Measurements from ENCODE around the gene AFG1L.

Gene AFG1L

DNA sequence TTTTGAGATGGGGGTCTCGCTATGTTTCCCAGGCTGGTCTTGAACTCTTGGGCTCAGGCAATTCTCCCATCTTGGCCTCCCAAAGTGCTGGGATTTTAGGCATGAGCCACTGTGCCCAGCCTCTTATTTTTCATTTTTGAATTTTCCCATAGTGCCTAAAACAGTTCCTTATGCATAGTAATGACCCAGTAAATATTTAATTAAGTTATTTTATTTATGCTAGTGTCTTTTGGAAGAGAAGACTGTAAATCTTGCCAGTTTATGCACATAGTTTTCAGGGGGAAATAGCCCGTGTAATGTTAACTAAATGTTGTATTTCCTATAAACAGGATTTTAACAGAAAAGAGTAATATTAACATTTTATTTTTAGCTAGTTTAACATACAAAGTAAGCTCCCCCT lies 60.3 kb downstream of the AFG1L start:
- H3K9ac ChIP-seq (ENCODE audit: low read depth, low read length): no peak overlapping the region
- H3K4me1 ChIP-seq (ENCODE audit: control insufficient read depth, insufficient read depth, low read length): peaks cover 3% of the 10 kb centered on the region
- H3K9me3 ChIP-seq (replicated peaks; ENCODE audit: low read length): no peaks in the 10 kb centered on the region
- H3K27me3 ChIP-seq (ENCODE audit: control insufficient read depth, insufficient read depth, low read length): no peaks in the 10 kb centered on the region
- no peak overlapping the region for H3K4me2 ChIP-seq (ENCODE audit: low read length)
- H3K36me3 ChIP-seq (ENCODE audit: insufficient read depth, low read length): no peaks in the 10 kb centered on the region
- H3K4me3 ChIP-seq (ENCODE audit: low read length): no peak overlapping the region

DNA sequence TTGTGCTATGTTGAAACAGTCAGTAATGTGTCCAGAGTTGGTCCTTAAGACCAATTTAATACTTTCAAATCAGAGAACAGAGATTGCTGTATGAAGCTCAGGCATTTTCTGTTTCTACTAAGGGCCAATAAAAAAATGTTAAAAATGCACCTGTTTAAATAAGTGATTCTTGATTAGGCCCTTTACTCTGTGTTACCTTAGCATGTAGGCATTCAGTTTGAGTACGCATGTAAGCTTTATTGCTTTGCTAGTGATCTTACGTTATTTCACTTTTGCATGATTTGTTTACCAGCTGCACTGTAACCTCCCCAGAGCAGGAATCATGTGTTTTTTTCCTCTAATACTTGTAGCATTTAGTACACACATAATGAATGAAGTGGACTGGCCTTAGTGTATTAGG lies 61.0 kb downstream of the AFG1L start:
- no peaks in the 10 kb centered on the region for H3K27me3 ChIP-seq (ENCODE audit: control insufficient read depth, insufficient read depth, low read length)
- H3K4me2 ChIP-seq (ENCODE audit: low read length): no peak overlapping the region
- no peak overlapping the region for H3K9ac ChIP-seq (ENCODE audit: low read depth, low read length)
- H3K4me1 ChIP-seq (ENCODE audit: control insufficient read depth, insufficient read depth, low read length): peaks cover 3% of the 10 kb centered on the region
- H3K36me3 ChIP-seq (ENCODE audit: insufficient read depth, low read length): no peaks in the 10 kb centered on the region
- H3K9me3 ChIP-seq (replicated peaks; ENCODE audit: low read length): no peaks in the 10 kb centered on the region
- no peak overlapping the region for H3K4me3 ChIP-seq (ENCODE audit: low read length)

DNA sequence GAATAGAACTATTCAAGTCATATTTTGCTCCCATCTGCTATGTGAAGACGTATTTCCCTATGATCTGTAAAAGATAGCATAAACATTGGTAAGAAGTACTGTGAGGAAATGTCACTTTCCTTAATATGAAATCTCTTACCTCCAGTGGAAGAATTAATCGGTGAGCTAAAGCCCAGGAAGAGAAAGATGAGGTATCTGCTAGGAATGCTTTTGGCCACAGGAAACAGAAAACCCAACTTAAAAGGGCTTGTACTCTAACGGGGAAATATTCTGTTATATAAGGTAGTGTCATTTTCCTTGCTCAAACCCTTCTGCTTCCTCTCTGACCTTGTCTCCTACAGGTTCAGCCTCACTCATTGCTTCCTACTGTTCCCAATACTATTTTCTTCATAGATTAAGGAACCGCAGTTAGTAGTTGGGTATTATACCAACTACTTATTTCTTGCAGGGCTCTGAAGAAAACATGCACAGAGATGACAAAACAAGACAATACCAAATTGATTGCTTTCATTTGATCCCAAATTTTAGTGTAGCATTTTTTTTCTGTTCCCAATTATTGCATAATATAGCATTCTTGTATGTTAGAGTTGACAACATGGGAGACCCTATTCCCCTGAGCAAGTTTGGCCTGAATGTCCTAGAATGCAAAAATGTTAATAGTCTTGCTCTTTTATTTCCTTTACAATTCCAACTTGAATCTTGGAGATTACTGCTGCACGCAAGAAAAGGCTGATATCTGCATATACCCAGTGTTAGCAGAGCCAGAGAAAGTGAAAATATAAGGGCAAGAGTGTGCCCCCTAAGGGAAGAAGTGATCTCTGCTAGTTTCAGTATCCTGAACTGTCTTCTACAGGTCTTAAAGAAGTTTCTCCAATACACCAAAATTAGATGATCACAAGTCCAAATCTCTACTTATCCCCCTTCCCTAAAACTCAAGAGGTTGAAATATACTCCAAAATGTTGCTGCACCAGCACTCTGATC lies 65.3 kb downstream of the AFG1L start:
- Histone ChIP-seq H3K36me3 (ENCODE audit: insufficient read depth, low read length) (no peaks in the 10 kb centered on the region), H3K4me2 (ENCODE audit: low read length) (no peak overlapping the region), H3K4me3 (ENCODE audit: low read length) (no peak overlapping the region), H3K27me3 (ENCODE audit: control insufficient read depth, insufficient read depth, low read length) (no peaks in the 10 kb centered on the region), H3K9me3 (replicated peaks; ENCODE audit: low read length) (no peaks in the 10 kb centered on the region), H3K9ac (ENCODE audit: low read depth, low read length) (no peak overlapping the region), H3K4me1 (ENCODE audit: control insufficient read depth, insufficient read depth, low read length) (no peaks in the 10 kb centered on the region)

DNA sequence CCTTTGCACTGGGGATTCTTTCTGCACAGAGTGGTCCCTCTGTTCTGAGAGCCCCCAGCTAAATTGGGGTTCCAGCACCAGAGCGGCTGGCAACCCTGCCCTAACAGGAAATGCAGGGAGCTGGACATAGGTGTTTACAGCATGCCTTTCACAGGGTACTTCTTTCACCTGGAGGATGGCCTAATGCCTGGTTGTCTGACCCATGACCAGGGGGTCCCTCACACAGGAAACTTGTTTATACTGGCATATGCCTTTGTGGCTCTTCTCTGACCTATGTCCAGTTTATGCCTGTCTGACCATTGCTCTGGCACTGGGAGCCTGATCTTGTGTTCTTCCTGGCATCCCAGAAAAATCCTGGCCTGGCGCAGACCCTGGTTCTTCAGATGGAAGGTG lies 66.1 kb downstream of the AFG1L start:
- Histone ChIP-seq H3K4me2 (ENCODE audit: low read length) (no peak overlapping the region), H3K9me3 (replicated peaks; ENCODE audit: low read length) (no peaks in the 10 kb centered on the region), H3K4me1 (ENCODE audit: control insufficient read depth, insufficient read depth, low read length) (no peaks in the 10 kb centered on the region), H3K4me3 (ENCODE audit: low read length) (no peak overlapping the region), H3K36me3 (ENCODE audit: insufficient read depth, low read length) (no peaks in the 10 kb centered on the region), H3K9ac (ENCODE audit: low read depth, low read length) (no peak overlapping the region), H3K27me3 (ENCODE audit: control insufficient read depth, insufficient read depth, low read length) (no peaks in the 10 kb centered on the region)

DNA sequence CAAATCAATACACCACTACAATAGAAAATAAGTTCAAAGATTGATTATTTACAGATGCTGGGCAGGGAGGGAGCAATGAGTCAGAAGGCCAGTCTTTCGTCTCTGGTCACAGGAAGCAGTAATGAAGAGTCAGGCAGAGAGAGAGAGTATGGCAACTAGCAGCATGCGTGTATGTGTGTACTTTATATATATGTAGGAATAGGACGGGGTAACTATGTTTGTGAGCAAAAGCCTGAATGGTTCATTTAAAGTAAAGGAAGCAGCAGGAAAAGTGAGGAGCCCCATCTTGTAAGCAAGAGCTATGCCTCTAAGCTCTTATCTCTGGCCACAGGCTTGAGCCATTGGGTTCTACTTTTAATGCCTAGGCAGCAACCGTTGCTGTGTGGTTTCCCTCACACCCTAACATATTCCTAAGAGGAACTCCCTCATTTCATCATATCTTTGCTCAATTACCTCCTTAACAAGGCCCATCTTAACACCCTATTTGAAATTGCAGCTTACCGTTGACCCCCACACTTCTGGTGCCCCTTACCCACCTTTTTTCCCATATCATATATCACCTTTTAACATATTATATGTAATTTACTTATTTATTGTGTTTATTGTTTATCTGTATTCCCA lies 66.6 kb downstream of the AFG1L start:
- Histone ChIP-seq H3K9ac (ENCODE audit: low read depth, low read length) (no peak overlapping the region), H3K36me3 (ENCODE audit: insufficient read depth, low read length) (no peaks in the 10 kb centered on the region), H3K4me2 (ENCODE audit: low read length) (no peak overlapping the region), H3K27me3 (ENCODE audit: control insufficient read depth, insufficient read depth, low read length) (no peaks in the 10 kb centered on the region), H3K9me3 (replicated peaks; ENCODE audit: low read length) (no peaks in the 10 kb centered on the region), H3K4me1 (ENCODE audit: control insufficient read depth, insufficient read depth, low read length) (no peaks in the 10 kb centered on the region), H3K4me3 (ENCODE audit: low read length) (no peak overlapping the region)

DNA sequence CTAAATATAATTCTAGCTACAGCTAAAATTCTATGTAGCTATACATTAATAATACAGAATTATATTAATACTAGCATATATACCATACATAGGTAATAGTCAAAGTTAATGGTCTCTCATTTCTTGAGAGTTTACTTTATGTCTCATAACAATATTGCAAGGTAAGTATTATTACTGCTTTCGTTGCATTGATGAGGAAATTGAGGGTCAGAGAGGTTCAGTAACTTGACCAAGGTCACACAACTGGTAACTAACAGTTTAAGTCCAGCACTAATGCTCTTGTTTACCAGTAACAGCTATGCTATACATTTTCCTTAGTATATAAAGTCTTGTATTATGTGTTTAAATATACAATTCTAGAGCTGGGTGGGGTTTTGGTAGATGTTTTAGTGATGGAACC lies 67.6 kb downstream of the AFG1L start:
- Histone ChIP-seq H3K27me3 (ENCODE audit: control insufficient read depth, insufficient read depth, low read length) (no peaks in the 10 kb centered on the region), H3K4me2 (ENCODE audit: low read length) (no peak overlapping the region), H3K9me3 (replicated peaks; ENCODE audit: low read length) (no peaks in the 10 kb centered on the region), H3K4me3 (ENCODE audit: low read length) (no peak overlapping the region), H3K4me1 (ENCODE audit: control insufficient read depth, insufficient read depth, low read length) (no peaks in the 10 kb centered on the region), H3K36me3 (ENCODE audit: insufficient read depth, low read length) (no peaks in the 10 kb centered on the region), H3K9ac (ENCODE audit: low read depth, low read length) (no peak overlapping the region)

DNA sequence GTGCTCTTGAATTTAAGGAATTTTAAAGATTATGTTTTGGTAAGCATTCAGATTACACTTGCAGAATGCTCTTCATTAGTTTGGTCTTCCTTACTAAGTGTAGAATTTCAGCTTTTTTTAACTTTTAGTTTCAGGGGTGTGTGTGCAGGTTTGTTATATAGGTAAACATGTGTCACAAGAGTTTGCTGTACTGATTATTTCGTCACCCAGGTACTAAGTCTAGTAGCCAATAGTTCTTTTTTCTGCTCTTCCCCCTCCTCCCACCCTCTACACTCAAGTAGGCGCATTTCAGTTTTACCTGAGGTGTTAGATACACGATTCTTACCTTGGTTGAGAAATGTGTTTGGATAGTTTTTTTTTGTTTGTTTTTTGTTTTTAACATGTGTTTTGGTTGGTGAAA lies 68.3 kb downstream of the AFG1L start:
- no peak overlapping the region for H3K4me3 ChIP-seq (ENCODE audit: low read length)
- H3K4me1 ChIP-seq (ENCODE audit: control insufficient read depth, insufficient read depth, low read length): no peaks in the 10 kb centered on the region
- no peak overlapping the region for H3K9ac ChIP-seq (ENCODE audit: low read depth, low read length)
- H3K4me2 ChIP-seq (ENCODE audit: low read length): no peak overlapping the region
- no peaks in the 10 kb centered on the region for H3K36me3 ChIP-seq (ENCODE audit: insufficient read depth, low read length)
- H3K9me3 ChIP-seq (replicated peaks; ENCODE audit: low read length): no peaks in the 10 kb centered on the region
- no peaks in the 10 kb centered on the region for H3K27me3 ChIP-seq (ENCODE audit: control insufficient read depth, insufficient read depth, low read length)

DNA sequence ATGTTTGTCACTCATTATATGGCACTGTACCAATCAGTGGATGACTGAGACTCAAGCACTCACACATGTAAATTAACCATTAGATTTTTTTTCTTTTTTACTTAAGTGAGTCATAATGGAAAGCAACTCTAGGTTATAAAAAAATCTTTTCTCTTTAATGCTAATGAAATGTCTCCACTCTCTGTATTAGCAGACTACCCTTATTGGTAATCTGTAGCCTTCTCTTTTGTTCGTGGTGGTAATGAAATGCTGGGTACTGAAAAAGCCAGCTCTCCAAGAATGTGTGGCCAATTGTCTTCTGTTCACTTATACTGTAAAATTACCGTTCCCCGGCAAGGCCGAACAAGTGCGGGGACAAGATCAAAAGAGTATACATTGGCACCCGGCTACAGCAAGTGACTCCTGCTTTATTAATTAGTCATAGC lies 69.0 kb downstream of the AFG1L start:
- peak overlapping the region; percentile 79 for H3K4me2 ChIP-seq (ENCODE audit: low read length)
- H3K4me1 ChIP-seq (ENCODE audit: control insufficient read depth, insufficient read depth, low read length): no peaks in the 10 kb centered on the region
- H3K4me3 ChIP-seq (ENCODE audit: low read length): peak overlapping the region; percentile 56
- no peaks in the 10 kb centered on the region for H3K36me3 ChIP-seq (ENCODE audit: insufficient read depth, low read length)
- no peaks in the 10 kb centered on the region for H3K9me3 ChIP-seq (replicated peaks; ENCODE audit: low read length)
- H3K9ac ChIP-seq (ENCODE audit: low read depth, low read length): no peak overlapping the region
- H3K27me3 ChIP-seq (ENCODE audit: control insufficient read depth, insufficient read depth, low read length): no peaks in the 10 kb centered on the region

DNA sequence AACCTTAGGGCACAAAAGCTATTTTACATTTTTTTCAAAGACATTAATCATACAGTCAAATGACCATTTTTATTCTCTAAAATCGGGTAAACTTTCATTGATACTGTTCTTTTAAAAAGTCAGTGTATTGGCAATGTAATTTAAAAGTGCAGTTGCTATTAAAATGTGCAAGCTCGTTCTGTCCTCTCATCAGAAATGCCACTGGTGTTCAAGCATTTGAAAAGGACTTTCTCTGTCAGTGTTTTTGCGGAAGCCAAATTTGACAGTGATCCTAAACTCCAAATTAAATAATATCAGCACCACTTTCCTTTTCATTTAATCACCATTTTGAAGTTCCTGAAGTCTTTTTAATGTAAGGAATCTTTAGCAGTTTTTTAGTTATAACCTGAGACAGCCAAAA lies 69.6 kb downstream of the AFG1L start:
- H3K4me1 ChIP-seq (ENCODE audit: control insufficient read depth, insufficient read depth, low read length): no peaks in the 10 kb centered on the region
- no peaks in the 10 kb centered on the region for H3K36me3 ChIP-seq (ENCODE audit: insufficient read depth, low read length)
- peak overlapping the region; percentile 79 for H3K4me2 ChIP-seq (ENCODE audit: low read length)
- H3K9ac ChIP-seq (ENCODE audit: low read depth, low read length): no peak overlapping the region
- H3K9me3 ChIP-seq (replicated peaks; ENCODE audit: low read length): no peaks in the 10 kb centered on the region
- H3K4me3 ChIP-seq (ENCODE audit: low read length): peak overlapping the region; percentile 56
- H3K27me3 ChIP-seq (ENCODE audit: control insufficient read depth, insufficient read depth, low read length): no peaks in the 10 kb centered on the region

DNA sequence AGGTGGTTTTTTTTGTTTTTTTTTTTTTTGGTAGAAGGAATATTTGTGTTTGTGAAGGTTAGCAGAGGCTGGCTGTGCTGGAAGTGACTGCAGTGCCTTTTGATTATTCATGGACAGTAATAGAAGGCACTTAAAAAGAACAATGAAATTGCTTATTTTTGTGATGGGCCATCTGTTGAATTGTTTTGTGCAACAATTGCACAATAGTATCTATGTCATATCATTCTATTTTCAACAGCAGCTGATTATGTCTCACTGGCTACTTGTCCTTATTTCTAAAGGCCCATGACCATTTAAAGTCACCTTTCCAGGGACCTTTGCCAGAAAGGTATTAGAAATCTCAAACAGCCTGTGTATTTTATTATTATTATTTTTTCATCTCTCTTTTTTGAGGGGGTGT lies 70.6 kb downstream of the AFG1L start:
- no peak overlapping the region for H3K9ac ChIP-seq (ENCODE audit: low read depth, low read length)
- no peaks in the 10 kb centered on the region for H3K27me3 ChIP-seq (ENCODE audit: control insufficient read depth, insufficient read depth, low read length)
- H3K4me2 ChIP-seq (ENCODE audit: low read length): no peak overlapping the region
- no peaks in the 10 kb centered on the region for H3K4me1 ChIP-seq (ENCODE audit: control insufficient read depth, insufficient read depth, low read length)
- H3K4me3 ChIP-seq (ENCODE audit: low read length): no peak overlapping the region
- H3K36me3 ChIP-seq (ENCODE audit: insufficient read depth, low read length): no peaks in the 10 kb centered on the region
- no peaks in the 10 kb centered on the region for H3K9me3 ChIP-seq (replicated peaks; ENCODE audit: low read length)

DNA sequence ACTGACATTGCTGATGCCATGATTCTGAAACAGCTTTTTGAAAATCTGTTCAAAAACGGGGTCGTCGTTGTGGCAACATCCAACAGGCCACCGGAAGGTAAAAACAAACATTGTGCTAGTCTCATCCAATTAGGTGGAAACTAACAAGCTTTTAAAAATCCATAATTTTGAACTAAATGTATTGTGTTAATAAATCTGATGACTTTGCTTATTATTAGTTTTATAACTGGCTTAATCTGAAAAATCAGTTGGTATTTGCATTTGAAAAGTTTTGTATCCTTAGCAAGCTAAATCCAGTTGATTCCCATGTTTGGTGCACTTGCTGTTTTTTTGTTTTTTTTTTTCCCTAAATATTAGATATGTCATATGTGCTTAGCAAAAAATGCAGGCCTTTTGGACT lies 71.4 kb downstream of the AFG1L start:
- Histone ChIP-seq H3K9me3 (replicated peaks; ENCODE audit: low read length) (no peaks in the 10 kb centered on the region), H3K4me2 (ENCODE audit: low read length) (no peak overlapping the region), H3K4me1 (ENCODE audit: control insufficient read depth, insufficient read depth, low read length) (no peaks in the 10 kb centered on the region), H3K27me3 (ENCODE audit: control insufficient read depth, insufficient read depth, low read length) (no peaks in the 10 kb centered on the region), H3K4me3 (ENCODE audit: low read length) (no peak overlapping the region), H3K9ac (ENCODE audit: low read depth, low read length) (no peak overlapping the region), H3K36me3 (ENCODE audit: insufficient read depth, low read length) (no peaks in the 10 kb centered on the region)
